ENCODE results near the gene WBP4.

DNA sequence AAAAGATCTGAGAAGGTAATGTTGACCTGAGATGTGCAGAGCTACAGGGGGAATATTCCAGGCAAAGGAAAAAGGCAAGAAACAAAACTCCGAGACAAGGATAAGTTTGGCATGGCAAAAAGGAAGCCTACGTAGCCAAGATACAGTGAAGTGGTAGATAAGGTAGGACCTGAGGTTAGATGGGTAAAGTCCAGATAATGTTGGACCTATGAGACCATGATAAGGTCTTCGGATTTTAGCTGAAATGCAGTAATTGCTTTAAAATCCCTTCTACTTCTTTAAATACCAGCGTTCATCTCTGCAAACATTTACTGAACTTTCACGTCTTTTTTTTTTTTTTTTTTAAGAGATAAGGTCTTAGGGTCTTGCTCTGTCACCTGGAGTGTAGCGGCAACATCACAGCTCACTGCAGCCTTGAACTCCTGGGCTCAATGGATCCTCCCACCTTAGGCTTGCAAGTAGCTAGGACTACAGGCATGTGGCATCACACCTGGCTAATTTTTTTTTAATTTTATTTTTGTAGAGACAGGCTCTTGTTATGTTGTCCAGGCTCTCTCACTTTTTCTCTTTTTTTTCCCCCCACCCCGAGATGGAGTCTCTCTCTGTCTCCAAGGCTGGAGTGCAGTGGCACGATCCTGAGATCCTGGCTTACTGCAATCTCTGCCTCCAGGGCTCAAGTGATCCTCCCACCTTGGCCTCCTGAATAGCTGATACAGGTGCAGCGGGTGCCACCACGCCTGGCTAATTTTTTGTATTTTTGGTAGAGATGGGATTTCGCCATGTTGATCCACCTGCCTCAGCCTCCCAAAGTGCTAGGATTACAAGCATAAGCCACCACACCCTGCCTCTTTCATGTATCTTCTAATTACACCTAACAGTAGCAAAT lies 4.2 kb upstream of the WBP4 start:
- TF ChIP-seq, protein P1, sequence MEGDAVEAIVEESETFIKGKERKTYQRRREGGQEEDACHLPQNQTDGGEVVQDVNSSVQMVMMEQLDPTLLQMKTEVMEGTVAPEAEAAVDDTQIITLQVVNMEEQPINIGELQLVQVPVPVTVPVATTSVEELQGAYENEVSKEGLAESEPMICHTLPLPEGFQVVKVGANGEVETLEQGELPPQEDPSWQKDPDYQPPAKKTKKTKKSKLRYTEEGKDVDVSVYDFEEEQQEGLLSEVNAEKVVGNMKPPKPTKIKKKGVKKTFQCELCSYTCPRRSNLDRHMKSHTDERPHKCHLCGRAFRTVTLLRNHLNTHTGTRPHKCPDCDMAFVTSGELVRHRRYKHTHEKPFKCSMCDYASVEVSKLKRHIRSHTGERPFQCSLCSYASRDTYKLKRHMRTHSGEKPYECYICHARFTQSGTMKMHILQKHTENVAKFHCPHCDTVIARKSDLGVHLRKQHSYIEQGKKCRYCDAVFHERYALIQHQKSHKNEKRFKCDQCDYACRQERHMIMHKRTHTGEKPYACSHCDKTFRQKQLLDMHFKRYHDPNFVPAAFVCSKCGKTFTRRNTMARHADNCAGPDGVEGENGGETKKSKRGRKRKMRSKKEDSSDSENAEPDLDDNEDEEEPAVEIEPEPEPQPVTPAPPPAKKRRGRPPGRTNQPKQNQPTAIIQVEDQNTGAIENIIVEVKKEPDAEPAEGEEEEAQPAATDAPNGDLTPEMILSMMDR (IDR thresholded peaks at IDR 0.05), result no peak
- TF ChIP-seq POLR2A (IDR thresholded peaks at IDR 0.05) (no peak), POLR2AphosphoS5 (IDR thresholded peaks at IDR 0.05) (no peak)
